Breast epithelium (tissue), 4 donors: Measurements from ENCODE around the gene ESRRA. TPM values are rescaled to one million over a fixed set of nuclear protein-coding genes. Genes with fewer than 3 reads are reported as not detected.

ENCODE experiments used
- DNase-seq, 2 donors: peaks; one replicate each; pipeline ENCODE4 v3.0.0-alpha.2; 2019; ENCODE audit warnings: low spot score in 2 of 2
- H3K27ac ChIP-seq, 2 donors: fragments of 200-600 bp; sonication (generic) in 1 of 2; one replicate each; pipeline ENCODE4 v1.5.1; 2016 to 2019; ENCODE audit warnings: mild to moderate bottlenecking in 1 of 2
- H3K27me3 ChIP-seq, 2 donors: fragments of 200-600 bp; sonication (generic) in 1 of 2; one replicate each; pipeline versions ENCODE4 v1.5.1 to v1.6.0; 2017 to 2019; ENCODE audit warnings: control low read depth in 1 of 2, mild to moderate bottlenecking in 1 of 2
- H3K36me3 ChIP-seq: fragments of 200-600 bp; one replicate; pipeline ENCODE4 v1.5.1; 2019
- H3K4me1 ChIP-seq, 2 donors: fragments of 200-600 bp; sonication (generic); one replicate each; pipeline ENCODE4 v1.5.1; 2016 to 2019; ENCODE audit warnings: control low read depth in 1 of 2
- H3K4me3 ChIP-seq, 3 donors: fragments of 200-600 bp; sonication (generic); 1 replicate in 2 of 3; 2 replicates in 1 of 3; pipeline ENCODE4 v1.5.1; 2016 to 2019; ENCODE audit warnings: mild to moderate bottlenecking in 3 of 3, moderate library complexity in 2 of 3
- H3K9me3 ChIP-seq, 2 donors: fragments of 200-600 bp; sonication (generic) in 1 of 2; one replicate each; pipeline ENCODE4 v1.5.1; 2016 to 2019; ENCODE audit warnings: control low read depth in 1 of 2
- POLR2A ChIP-seq: fragments of 450-650 bp; IDR thresholded peaks from one replicate; pipeline ENCODE4 v1.6.1; 2016; ENCODE audit warnings: antibody characterized with exemption, mild to moderate bottlenecking, moderate library complexity
- POLR2AphosphoS5 ChIP-seq, 3 donors: sonication (generic); formaldehyde crosslinking; IDR thresholded peaks; one replicate each; pipeline ENCODE4 v1.6.1; 2017; ENCODE audit warnings: antibody characterized with exemption in 3 of 3
- intact Hi-C: fragments of 100-400 bp; cut with DNase I; formaldehyde crosslinking; loops from one replicate; pipeline ENCODE4 v1.15.1; 2023; ENCODE audit warnings: low total_unique reads
- total RNA-seq, 3 donors: library from RNA; depleted of rRNA; stranded (reverse); fragments of >200 nt; gene quantifications; one replicate each; pipeline ENCODE4 v1.1.0, GENCODE V29; 2016
- TF ChIP-seq, protein P1 (sequence below), 3 donors: fragments of 450-650 bp; IDR thresholded peaks; one replicate each; pipeline ENCODE4 v1.5.1; 2016 to 2017; ENCODE audit warnings: antibody characterized with exemption in 3 of 3, mild to moderate bottlenecking in 3 of 3, moderate library complexity in 3 of 3

Gene ESRRA
- total RNA-seq, 3 donors from 2014 or later: 38.2 to 43.9 (median 39.5) TPM

DNA sequence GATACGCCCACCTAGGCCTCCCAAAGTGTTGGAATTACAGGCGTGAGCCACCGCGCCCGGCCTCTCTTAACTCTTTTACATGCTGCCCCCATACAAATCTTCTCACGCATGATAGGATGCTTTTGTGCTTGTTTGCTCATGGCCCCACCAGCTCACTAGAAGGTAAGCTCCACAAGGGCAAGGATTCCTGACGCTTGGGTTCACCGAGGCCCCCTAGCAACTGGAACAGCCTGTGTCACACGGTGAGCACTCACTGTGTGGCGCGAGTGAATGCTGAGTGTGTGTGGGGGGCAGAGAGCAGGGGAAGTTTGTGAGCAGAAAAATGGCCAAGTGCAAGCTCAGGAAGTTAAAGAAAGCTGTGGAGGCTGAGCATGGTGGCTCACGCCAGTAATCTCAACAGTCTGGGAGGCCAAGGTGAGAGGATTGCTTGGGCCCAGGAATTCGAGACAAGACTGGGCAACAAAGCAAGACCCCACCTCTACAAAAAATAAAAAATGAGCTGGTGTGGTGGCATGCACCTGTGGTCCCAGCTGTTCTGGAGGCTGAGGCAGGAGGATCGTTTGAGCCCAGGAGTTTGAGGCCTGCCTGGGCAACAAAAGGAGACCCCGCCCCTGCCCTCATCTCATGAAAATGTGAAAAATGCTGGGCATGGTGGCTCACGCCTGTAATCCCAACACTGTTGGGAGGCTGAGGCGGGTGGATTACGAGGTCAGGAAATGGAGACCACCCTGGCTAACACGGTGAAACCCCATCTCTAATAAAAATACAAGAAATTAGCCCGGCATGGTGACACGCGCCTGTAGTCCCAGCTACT is 23.2 kb upstream of the ESRRA start:
- no peak overlapping the region for H3K27ac ChIP-seq
- H3K4me1 ChIP-seq: peaks cover 3 to 21% of the 10 kb centered on the region in 2 donors
- H3K27me3 ChIP-seq: no peaks in the 10 kb centered on the region
- DNase-seq: no peak
- H3K9me3 ChIP-seq: no peaks in the 10 kb centered on the region
- intact Hi-C loops: no loop called here
- TF ChIP-seq POLR2A (no peak), POLR2AphosphoS5 (IDR thresholded peaks at IDR 0.05) (no peak)
- TF ChIP-seq, protein P1, sequence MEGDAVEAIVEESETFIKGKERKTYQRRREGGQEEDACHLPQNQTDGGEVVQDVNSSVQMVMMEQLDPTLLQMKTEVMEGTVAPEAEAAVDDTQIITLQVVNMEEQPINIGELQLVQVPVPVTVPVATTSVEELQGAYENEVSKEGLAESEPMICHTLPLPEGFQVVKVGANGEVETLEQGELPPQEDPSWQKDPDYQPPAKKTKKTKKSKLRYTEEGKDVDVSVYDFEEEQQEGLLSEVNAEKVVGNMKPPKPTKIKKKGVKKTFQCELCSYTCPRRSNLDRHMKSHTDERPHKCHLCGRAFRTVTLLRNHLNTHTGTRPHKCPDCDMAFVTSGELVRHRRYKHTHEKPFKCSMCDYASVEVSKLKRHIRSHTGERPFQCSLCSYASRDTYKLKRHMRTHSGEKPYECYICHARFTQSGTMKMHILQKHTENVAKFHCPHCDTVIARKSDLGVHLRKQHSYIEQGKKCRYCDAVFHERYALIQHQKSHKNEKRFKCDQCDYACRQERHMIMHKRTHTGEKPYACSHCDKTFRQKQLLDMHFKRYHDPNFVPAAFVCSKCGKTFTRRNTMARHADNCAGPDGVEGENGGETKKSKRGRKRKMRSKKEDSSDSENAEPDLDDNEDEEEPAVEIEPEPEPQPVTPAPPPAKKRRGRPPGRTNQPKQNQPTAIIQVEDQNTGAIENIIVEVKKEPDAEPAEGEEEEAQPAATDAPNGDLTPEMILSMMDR (IDR thresholded peaks at IDR 0.05): no peak
- H3K36me3 ChIP-seq: no peaks in the 10 kb centered on the region
- no peak overlapping the region for H3K4me3 ChIP-seq

DNA sequence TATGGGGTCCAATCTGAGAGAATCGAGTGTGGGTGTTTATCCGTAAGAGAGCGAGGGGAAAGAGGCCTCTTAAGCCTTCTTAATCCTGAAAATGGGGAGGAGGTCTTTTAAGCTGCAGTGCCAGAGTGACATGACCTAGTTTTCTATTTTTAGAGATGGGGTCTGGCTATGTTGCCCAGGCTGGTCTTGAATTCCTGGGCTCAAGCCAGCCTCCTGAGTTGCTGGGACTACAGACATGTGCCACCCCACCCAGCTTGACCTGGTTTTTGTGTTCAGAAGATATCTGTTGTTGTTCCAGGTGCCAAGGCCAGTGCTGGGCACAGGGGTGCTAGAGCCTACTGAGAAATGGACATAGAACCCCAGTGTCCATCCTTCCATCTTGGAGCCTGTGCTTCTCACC is 22.2 kb upstream of the ESRRA start:
- no peak for DNase-seq
- Histone ChIP-seq H3K36me3 (no peaks in the 10 kb centered on the region), H3K27ac (peak overlapping the region in 1 of 2 donors; percentile 25), H3K4me3 (peak overlapping the region in 2 of 3 donors; percentile 91), H3K9me3 (no peaks in the 10 kb centered on the region), H3K27me3 (no peaks in the 10 kb centered on the region), H3K4me1 (peaks cover 3 to 21% of the 10 kb centered on the region in 2 donors)
- TF ChIP-seq, protein P1 (IDR thresholded peaks at IDR 0.05): no peak
- TF ChIP-seq POLR2A (no peak), POLR2AphosphoS5 (IDR thresholded peaks at IDR 0.05) (no peak)
- intact Hi-C loops: no loop called here

- intact Hi-C loops: no loop called here
- Histone ChIP-seq H3K4me1 (peaks cover 3 to 21% of the 10 kb centered on the region in 2 donors), H3K27me3 (no peaks in the 10 kb centered on the region), H3K4me3 (peak within 1 kb of the TSS; percentile 84 to 91 (median 91)), H3K36me3 (no peaks in the 10 kb centered on the region), H3K27ac (peak within 1 kb of the TSS; percentile 93 to 98), H3K9me3 (no peaks in the 10 kb centered on the region)
- TF ChIP-seq, protein P1 (IDR thresholded peaks at IDR 0.05): no peak
- peak; percentile 12 for TF ChIP-seq POLR2A
- peak in 1 of 3 donors; percentile 25 for TF ChIP-seq POLR2AphosphoS5 (IDR thresholded peaks at IDR 0.05)
- DNase-seq: peak; percentile 95 to 96
Measured at GRCh38 chr11:64284048-64284961, 21.0 kb upstream of the ESRRA start, which contains the start of gene BAD. Gene BAD, minus strand, starts transcription at chr11:64284665. Its CDS starts 297 bp downstream, at chr11:64284368.

DNA sequence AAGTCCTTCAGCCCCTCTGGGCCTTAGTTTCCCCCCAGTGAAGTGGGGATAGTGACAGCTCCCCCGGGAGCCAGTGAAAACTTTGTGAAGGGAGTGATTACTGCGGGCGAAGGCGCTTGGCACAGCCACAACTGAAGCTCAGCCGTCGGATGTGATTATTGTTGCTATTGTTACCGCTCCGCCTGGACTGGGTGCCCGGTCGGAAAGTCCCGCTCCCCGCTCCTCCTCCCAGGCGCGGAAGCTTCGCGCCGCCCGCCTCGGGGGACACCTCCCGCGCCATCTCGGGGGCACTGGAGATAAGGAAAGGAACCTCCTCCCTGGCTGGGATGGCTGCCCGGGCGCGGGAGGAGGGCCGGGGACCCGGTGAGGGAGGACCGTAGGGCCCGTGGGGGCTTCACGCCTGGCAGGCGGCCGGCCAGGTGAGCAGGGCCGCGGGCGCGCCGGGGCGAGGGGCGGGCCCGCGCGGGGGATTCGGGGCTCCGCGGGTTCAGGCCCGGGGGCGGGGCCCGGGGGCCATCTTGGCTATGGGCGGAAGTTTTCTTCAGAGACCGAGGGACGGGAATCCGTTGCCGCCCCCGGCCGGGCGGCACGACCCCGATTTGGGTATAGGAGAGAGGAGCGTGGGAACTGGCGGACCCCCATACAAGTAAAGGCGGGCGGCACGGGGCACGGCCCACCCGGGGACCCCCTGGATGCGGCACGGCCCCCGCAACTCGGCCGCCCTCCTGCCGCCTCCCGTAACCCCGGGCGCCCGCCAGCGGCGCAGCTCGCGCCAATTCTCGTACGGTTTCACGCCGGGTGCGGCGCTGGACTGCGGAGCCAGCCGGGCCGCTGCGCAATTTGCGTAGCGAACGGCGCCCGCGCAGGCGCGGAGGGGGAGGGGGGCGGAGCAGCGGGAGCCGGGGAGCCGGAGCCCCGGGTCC is 20.1 kb upstream of the ESRRA start, which contains the start of gene GPR137:
Gene GPR137 (plus strand): TSS at position 887 of the 923 bp plus-strand sequence. CDS start 677 bp downstream, outside the sequence.
- peak in 2 of 3 donors; percentile 31 to 60 for TF ChIP-seq POLR2AphosphoS5 (IDR thresholded peaks at IDR 0.05)
- peak; percentile 3 for TF ChIP-seq POLR2A
- TF ChIP-seq, protein P1 (IDR thresholded peaks at IDR 0.05): no peak
- intact Hi-C loops: no loop called here
- Histone ChIP-seq H3K4me1 (peaks cover 3 to 21% of the 10 kb centered on the region in 2 donors), H3K4me3 (peak within 1 kb of the TSS; percentile 84 to 91 (median 91)), H3K27me3 (no peaks in the 10 kb centered on the region), H3K27ac (peak within 1 kb of the TSS; percentile 93 to 98), H3K36me3 (no peaks in the 10 kb centered on the region), H3K9me3 (no peaks in the 10 kb centered on the region)
- peak; percentile 81 to 90 for DNase-seq
